Measurements from ENCODE around the gene HOXA9. TPM values are rescaled to one million over a fixed set of nuclear protein-coding genes. Genes with fewer than 3 reads are reported as not detected.

HOXA9 gene
- total RNA-seq, 1 donor from 2014 or later: not detected

- Mint-ChIP-seq H3K27ac (ENCODE audit: unreplicated experiment) (no peak overlapping the region), H3K9me3 (ENCODE audit: unreplicated experiment) (no peaks in the 10 kb centered on the region), H3K27me3 (ENCODE audit: unreplicated experiment) (peaks cover 91% of the 10 kb centered on the region), H3K4me3 (ENCODE audit: unreplicated experiment) (no peak overlapping the region), H3K36me3 (ENCODE audit: unreplicated experiment) (peaks cover 2% of the 10 kb centered on the region), H3K4me1 (ENCODE audit: unreplicated experiment) (peaks cover 45% of the 10 kb centered on the region)
- DNase-seq (ENCODE audit: extremely low spot score, unreplicated experiment): no peak
- TF ChIP-seq CTCF (IDR thresholded peaks at IDR 0.05): no peak
Measured at GRCh38 chr7:27186668-27187474, 21.5 kb upstream of the HOXA9 start.

GRCh38 chr7:27185854-27186667 is 20.7 kb upstream of the HOXA9 start:
- Mint-ChIP-seq H3K27me3 (ENCODE audit: unreplicated experiment) (peaks cover 90% of the 10 kb centered on the region), H3K9me3 (ENCODE audit: unreplicated experiment) (no peaks in the 10 kb centered on the region), H3K27ac (ENCODE audit: unreplicated experiment) (no peak overlapping the region), H3K4me1 (ENCODE audit: unreplicated experiment) (peaks cover 44% of the 10 kb centered on the region), H3K4me3 (ENCODE audit: unreplicated experiment) (no peak overlapping the region), H3K36me3 (ENCODE audit: unreplicated experiment) (peaks cover 2% of the 10 kb centered on the region)
- no peak for TF ChIP-seq CTCF (IDR thresholded peaks at IDR 0.05)
- DNase-seq (ENCODE audit: extremely low spot score, unreplicated experiment): no peak

- H3K36me3 Mint-ChIP-seq (ENCODE audit: unreplicated experiment): no peaks in the 10 kb centered on the region
- DNase-seq (ENCODE audit: extremely low spot score, unreplicated experiment): no peak
- peak within 1 kb of the TSS; percentile 69 for H3K4me3 Mint-ChIP-seq (ENCODE audit: unreplicated experiment)
- H3K4me1 Mint-ChIP-seq (ENCODE audit: unreplicated experiment): peaks cover 44% of the 10 kb centered on the region
- no peaks in the 10 kb centered on the region for H3K9me3 Mint-ChIP-seq (ENCODE audit: unreplicated experiment)
- no peak for TF ChIP-seq CTCF (IDR thresholded peaks at IDR 0.05)
- no peak within 1 kb of the TSS for H3K27ac Mint-ChIP-seq (ENCODE audit: unreplicated experiment)
- H3K27me3 Mint-ChIP-seq (ENCODE audit: unreplicated experiment): peaks cover 86% of the 10 kb centered on the region
Measured at GRCh38 chr7:27185013-27185853, 19.9 kb upstream of the HOXA9 start, which contains the start of gene HOXA11. Gene HOXA11, minus strand, starts transcription at chr7:27185232. Its CDS starts 88 bp downstream, at chr7:27185144.

- DNase-seq (ENCODE audit: extremely low spot score, unreplicated experiment): no peak
- Mint-ChIP-seq H3K9me3 (ENCODE audit: unreplicated experiment) (no peaks in the 10 kb centered on the region), H3K36me3 (ENCODE audit: unreplicated experiment) (no peaks in the 10 kb centered on the region), H3K4me3 (ENCODE audit: unreplicated experiment) (peak overlapping the region; percentile 69), H3K4me1 (ENCODE audit: unreplicated experiment) (peaks cover 45% of the 10 kb centered on the region), H3K27ac (ENCODE audit: unreplicated experiment) (no peak overlapping the region), H3K27me3 (ENCODE audit: unreplicated experiment) (peaks cover 85% of the 10 kb centered on the region)
- TF ChIP-seq CTCF (IDR thresholded peaks at IDR 0.05): no peak
Measured at GRCh38 chr7:27184337-27185012, 19.1 kb upstream of the HOXA9 start.

Data from osteocyte (in vitro differentiated cells).